GM06990 (cell line): ENCODE measurements around the gene KCNF1.

Source experiments
- DNase-seq: peaks from one replicate; pipeline ENCODE4 v3.0.0-alpha.2; 2011; ENCODE audit not compliant: insufficient read length; ENCODE audit errors: extremely low read depth
- H3K27me3 ChIP-seq: replicated peaks from 2 replicates; pipeline ENCODE4 v1.6.0; 2011; ENCODE audit warnings: low read length; ENCODE audit not compliant: control insufficient read depth, insufficient read depth
- H3K36me3 ChIP-seq: 2 replicates; pipeline ENCODE4 v1.5.1; 2011; ENCODE audit warnings: low read length; ENCODE audit not compliant: control insufficient read depth, insufficient read depth
- H3K4me3 ChIP-seq: replicated peaks from 2 replicates; pipeline ENCODE4 v1.5.1; 2011; ENCODE audit warnings: low read depth, mild to moderate bottlenecking, control low read depth, low read length
- TF ChIP-seq, protein P1 (sequence below): IDR thresholded peaks from 2 replicates; pipeline ENCODE4 v1.5.1; 2011; ENCODE audit warnings: low read length, control low read depth, mild to moderate bottlenecking, inconsistent platforms; ENCODE audit not compliant: insufficient read depth, poor library complexity, severe bottlenecking

Gene KCNF1

DNA sequence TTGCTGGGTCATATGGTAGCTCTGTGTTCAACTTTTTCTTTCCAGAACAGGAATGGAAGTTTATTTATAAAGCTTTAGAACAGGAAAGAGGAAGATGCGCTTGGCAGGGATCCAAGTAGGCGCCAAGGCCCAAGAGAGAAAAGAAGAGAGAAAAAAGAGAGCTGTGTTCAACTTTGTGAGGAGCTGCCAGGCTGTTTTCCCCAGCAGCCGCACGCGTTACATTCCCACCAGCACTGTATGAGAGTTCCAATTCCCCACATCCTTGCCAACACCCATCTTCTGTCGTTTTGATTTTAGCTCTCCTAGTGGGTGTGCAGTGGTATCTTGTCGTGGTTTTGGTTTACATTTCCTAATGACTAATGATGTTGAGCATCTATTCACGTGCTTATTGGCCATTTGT lies 51.4 kb downstream of the KCNF1 start:
- peaks cover 5% of the 10 kb centered on the region for H3K27me3 ChIP-seq
- TF ChIP-seq, protein P1, sequence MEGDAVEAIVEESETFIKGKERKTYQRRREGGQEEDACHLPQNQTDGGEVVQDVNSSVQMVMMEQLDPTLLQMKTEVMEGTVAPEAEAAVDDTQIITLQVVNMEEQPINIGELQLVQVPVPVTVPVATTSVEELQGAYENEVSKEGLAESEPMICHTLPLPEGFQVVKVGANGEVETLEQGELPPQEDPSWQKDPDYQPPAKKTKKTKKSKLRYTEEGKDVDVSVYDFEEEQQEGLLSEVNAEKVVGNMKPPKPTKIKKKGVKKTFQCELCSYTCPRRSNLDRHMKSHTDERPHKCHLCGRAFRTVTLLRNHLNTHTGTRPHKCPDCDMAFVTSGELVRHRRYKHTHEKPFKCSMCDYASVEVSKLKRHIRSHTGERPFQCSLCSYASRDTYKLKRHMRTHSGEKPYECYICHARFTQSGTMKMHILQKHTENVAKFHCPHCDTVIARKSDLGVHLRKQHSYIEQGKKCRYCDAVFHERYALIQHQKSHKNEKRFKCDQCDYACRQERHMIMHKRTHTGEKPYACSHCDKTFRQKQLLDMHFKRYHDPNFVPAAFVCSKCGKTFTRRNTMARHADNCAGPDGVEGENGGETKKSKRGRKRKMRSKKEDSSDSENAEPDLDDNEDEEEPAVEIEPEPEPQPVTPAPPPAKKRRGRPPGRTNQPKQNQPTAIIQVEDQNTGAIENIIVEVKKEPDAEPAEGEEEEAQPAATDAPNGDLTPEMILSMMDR, result no peak
- DNase-seq, result no peak
- H3K4me3 ChIP-seq, result no peak overlapping the region
- no peaks in the 10 kb centered on the region for H3K36me3 ChIP-seq
